HG03575 (cell line): ENCODE measurements around the gene MORN1.
"Not testable (repeated sequence)": the region's sequence is repeated elsewhere in the genome, so short reads cannot be mapped to it uniquely, and the experiment has no call there.

Experiments used
- ATAC-seq: cut with Tn5 transposase; IDR thresholded peaks from one replicate; pipeline ENCODE4 v1.9.1; 2021; ENCODE audit not compliant: unreplicated experiment, insufficient number of reproducible peaks, low FRiP score; ENCODE audit errors: extremely low read depth

Gene MORN1

DNA sequence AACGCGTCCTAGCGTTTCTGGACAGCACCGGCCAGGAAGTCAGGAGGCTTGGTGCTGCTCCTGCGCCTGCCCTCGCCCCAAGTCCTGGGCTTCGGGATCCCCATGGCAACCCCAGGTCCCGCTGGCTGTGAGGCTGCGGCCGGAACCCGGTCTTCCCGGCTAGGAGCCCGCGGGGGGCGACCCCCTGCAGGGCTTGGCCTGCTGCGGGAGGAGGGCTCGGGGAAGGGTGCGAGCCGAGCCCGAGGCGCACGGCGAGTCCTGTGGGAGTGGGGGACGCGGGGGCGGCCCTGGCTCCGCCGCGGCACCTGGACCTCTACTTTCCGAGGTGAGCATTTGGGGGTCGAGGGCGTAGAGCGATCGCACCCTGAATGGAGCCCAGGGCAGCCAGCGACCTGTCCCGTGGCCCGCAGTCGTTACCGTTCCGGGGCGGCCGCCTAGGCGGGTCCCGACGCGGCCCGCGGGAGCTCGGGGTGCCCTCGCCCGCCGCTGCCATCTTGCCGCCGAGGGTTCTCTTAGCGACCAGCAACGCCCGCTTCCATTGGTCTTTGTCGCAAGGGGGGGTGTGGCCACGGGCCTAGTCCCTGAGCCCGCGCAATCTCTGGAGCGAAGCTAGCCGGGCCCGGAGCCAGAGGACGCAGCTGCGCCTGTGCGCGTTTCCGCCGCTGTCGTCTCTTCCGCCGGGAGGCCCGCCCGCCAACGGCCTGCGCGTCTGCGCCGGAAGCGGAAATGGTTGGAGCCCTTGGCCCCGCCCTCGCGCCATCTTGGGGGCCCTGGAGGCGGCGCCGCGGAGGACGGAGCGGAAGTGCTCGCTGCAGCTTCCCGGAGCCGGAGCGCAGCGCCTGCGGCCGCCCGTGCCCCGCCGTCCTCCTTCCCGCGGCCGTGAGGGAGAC lies at the start of gene MORN1, which contains the start of gene RER1:
Gene MORN1 (minus strand): TSS at position 514 of the 890 bp plus-strand sequence. CDS start 21 bp downstream, at position 493.
Gene RER1 (plus strand): TSS at position 801 of the 890 bp plus-strand sequence. CDS start 3,950 bp downstream, outside the sequence.
- ATAC-seq = peak; percentile 66

GRCh38 chr1:2440346-2440745 lies 49.0 kb upstream of the MORN1 start:
- ATAC-seq = not testable (repeated sequence)

DNA sequence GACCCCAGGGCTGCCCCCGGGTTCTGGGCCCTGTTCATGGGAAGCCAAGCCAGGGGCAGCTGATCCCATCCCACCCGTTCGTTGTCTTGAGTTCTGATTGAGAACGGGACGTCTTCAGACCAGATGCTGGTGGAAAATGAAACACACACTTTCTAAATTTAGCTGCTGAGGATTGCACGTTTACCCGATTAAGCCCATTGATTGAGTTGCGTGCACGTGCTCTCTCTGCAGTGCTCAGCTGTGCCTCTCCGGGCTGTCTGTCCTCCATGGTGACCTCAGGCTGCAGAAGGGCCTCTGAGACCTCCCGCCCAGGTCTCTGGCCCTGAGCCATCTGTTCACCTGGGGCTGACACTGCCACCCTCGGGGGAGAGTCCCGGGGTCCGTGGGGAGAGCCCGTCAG lies 48.0 kb upstream of the MORN1 start:
- no peak for ATAC-seq

DNA sequence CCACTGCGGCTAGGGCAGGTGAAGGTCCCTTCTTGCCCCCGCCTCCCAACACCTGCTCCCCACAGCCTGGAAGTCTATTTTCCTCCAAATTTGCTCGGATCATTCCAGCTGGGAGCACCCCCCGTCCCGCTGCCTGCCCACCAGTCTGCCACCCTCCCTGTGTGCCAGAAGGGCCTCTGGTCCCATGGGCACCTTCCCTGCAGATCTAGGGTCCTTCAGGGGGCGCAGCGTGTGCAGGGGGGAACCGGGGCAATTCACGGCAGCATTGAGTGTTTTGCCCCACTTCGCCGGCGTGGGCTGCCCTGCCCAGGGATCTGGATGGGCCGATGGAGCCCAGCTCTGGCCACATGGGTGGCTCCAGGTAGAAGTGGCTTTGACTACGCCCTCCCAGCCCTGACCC lies 47.3 kb upstream of the MORN1 start:
- no peak for ATAC-seq

GRCh38 chr1:2438038-2438437 lies 46.7 kb upstream of the MORN1 start:
- ATAC-seq = no peak

GRCh38 chr1:2437617-2438016 lies 46.3 kb upstream of the MORN1 start:
- no peak for ATAC-seq

DNA sequence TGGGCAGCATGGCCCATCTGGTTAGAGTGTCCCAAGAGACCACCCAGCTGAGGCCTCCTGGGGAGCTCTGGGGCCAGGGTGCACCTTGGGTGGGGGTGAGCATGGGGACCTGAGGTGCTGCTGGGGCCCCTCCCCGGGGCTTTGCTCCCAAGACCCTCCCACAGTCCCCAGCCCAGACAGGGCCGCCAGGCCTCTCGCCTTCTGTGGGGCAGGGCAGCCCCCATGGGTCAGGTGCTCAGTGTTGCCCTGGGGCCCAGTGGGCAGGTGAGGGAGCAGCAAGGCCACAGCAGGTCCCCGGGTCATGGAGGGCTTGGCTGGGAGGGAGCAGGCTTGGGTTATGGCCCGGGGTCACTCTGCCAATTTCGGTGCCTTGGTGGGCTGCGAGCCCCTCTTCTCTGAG lies 45.5 kb upstream of the MORN1 start:
- ATAC-seq = no peak

DNA sequence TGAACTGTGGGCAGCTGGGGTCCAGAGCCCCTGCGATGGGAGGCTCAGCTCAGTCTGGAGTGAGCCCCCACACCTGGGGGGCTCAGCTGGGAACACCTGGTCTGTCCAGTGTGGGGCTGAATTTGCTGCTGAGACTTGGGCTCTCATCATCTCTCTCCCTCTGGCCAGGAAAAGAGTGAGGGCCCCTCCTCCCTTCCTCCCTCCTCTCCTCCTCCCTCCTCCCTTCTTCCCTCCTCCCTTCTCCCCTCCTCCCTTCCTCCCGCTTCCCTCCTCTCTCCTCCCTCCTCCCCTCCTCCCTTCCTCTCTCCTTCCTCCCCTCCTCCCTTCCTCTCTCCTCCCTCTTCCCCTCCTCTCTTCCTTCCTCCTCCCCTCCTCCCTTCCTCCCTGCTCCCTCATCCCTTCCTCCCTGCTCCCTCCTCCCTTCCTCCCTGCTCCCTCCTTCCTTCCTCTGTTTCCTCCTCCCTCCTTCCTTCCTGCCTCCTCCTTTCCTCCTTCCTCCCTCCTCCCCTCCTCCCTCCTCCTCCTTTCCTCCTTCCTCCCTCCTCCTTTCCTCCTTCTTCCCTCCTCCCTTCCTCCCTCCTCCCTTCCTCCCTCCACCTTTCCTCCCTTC lies 44.5 kb upstream of the MORN1 start:
- no peak for ATAC-seq

GRCh38 chr1:2435091-2435490 lies 43.7 kb upstream of the MORN1 start:
- no peak for ATAC-seq

- no peak for ATAC-seq
These were observed 42.7 kb upstream of the MORN1 start for GRCh38 chr1:2433936-2434655.

GRCh38 chr1:2433196-2433595 lies 41.8 kb upstream of the MORN1 start:
- ATAC-seq = no peak

DNA sequence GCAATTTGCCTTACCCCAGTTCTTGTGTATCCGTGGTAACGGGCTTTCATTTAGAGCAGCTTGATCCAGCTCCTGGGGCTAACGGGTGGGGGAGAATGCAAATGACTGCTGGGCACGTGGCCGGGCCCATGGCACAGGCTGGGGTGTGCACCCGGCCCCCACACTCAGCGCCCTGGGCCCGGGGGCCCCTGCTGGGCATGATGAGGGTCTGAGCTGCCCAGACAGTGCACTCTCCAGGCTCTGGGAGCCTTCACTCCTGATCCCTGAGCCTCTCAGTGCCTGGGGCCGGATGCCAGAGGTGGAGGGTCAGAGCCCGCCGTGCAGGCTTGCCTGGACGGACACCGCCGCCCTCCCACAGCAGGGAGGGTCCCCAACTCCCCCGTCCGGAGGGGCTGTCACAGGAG lies 41.1 kb upstream of the MORN1 start:
- no peak for ATAC-seq

DNA sequence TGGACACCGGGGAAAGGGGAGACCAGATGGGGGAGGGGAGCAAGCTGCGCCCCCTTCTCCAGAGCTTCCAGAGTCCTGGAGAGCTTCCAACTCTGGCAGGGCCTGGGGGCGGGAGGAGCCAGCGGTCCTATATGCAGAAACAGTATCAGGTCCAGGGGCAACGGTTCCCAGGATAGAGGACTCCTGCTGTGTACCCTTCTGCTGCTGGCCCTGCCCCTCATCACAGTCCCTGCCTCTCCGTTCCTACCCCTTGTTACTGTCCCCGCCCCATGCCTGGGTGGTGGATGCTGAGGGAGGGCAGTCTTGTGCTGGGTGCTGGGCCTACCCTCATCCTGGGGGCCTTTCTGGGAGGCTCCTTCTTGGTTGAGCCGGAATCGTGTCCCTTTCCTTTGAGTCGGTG lies 40.2 kb upstream of the MORN1 start:
- no peak for ATAC-seq

GRCh38 chr1:2431103-2431502 lies 39.7 kb upstream of the MORN1 start:
- ATAC-seq = no peak

GRCh38 chr1:2430592-2430973 lies 39.2 kb upstream of the MORN1 start:
- ATAC-seq = no peak

DNA sequence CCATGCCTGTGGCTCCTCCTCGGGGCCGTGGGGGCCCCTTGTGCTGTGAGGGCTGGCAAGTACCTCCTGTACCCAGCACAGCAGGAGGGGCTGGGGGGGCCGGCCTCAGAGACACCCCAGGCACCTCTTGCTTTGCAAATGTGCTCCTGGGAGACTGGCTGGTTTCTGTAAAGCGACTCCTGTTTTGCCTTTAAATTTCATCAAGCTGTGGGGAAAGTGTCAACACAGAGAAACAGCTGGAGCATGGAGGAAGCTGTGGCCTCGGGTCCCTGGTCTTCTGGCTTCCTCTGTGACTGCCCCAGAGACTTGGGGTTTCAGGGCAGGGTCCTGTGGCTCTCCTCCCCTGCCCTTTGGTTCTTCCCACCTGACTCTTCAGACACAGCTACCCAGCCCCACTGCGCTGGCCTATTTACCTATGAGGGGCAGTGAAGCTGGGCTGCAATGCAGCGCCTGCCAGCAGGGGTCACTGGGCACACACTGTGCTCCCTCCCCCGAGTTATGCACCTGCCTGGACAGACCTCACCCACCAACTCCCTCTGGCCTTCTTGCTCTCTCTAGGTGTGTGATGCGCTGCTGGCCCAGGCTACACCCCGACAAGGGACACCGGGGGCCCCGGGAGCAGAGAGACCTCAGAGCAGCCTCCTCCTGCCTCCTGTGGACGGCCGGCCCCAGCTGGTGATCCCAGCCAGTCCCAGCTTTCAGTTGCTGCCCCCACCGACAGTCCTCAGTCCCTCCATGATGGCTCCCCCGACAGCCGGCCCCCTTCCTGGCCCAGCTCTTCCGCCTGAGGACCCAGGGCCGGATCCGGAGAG lies 38.6 kb upstream of the MORN1 start:
- no peak for ATAC-seq

DNA sequence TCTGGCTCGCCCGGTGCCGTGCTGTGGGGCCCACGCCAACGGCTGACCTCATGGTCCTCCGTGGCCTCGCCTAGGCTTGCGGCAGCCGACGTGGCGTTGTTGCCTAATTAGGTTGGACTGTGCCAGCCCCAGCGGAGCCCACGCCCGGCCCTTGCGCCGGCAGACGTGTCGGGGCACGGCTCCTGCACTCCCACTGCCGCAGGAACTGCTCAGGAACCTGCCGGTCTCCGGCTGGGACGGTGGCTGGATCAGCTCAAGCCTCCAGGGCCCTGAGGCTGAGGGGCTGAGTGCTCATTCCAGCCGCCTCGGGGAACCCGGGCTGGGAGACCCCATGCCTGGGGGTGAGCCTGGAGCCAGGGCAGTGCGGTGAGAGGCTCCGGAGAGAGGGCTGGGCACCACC lies 37.1 kb upstream of the MORN1 start:
- no peak for ATAC-seq

GRCh38 chr1:2427976-2428375 lies 36.6 kb upstream of the MORN1 start:
- ATAC-seq = no peak

DNA sequence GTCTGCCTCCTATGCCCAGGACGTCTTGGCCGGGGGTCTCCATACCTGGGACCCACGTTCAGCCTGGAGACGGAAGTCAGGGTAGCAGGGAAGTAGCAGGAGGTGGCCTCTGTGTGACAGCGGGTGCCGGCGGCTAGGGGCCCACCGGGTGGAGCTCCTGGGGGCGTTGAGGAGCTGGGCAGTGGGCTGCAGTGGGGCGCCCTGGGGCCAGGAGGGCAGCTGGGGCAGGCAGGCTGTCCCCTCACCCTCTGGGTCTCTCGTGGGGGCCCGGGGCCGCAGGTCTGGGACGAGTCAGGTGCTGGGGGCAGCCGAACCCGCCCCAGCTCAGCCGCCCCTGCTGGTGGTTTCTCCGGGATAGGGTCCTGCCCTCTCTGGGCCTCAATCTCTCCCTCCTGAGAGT lies 35.7 kb upstream of the MORN1 start:
- no peak for ATAC-seq
